ENCODE results near the gene MCRIP2. TPM values are rescaled to one million over a fixed set of nuclear protein-coding genes. Genes with fewer than 3 reads are reported as not detected.

MCRIP2 gene
- total RNA-seq, 2 donors from 2014 or later = 110 to 121 TPM

GRCh38 chr16:629833-630248, 11.8 kb upstream of the MCRIP2 start:
- H3K27me3 ChIP-seq = no peaks in the 10 kb centered on the region
- H3K4me3 ChIP-seq = no peak overlapping the region
- no peaks in the 10 kb centered on the region for H3K9me3 ChIP-seq
- no peak overlapping the region for H3K27ac ChIP-seq
- peaks cover 0 to 36% of the 10 kb centered on the region in 2 donors for H3K4me1 ChIP-seq
- no peak for TF ChIP-seq CTCF (IDR thresholded peaks at IDR 0.05)
- no peak for DNase-seq (ENCODE audit: low spot score)
- H3K36me3 ChIP-seq = peaks cover 11% of the 10 kb centered on the region

GRCh38 chr16:630249-630814, 11.3 kb upstream of the MCRIP2 start:
- no peak for DNase-seq (ENCODE audit: low spot score)
- Histone ChIP-seq H3K4me1 (peaks cover 0 to 41% of the 10 kb centered on the region in 2 donors), H3K36me3 (peaks cover 11% of the 10 kb centered on the region), H3K9me3 (no peaks in the 10 kb centered on the region), H3K27me3 (no peaks in the 10 kb centered on the region), H3K4me3 (no peak overlapping the region), H3K27ac (no peak overlapping the region)
- TF ChIP-seq CTCF (IDR thresholded peaks at IDR 0.05) = no peak

- no peaks in the 10 kb centered on the region for H3K9me3 ChIP-seq
- no peak within 1 kb of the TSS for H3K27ac ChIP-seq
- no peak for TF ChIP-seq CTCF (IDR thresholded peaks at IDR 0.05)
- peaks cover 11% of the 10 kb centered on the region for H3K36me3 ChIP-seq
- H3K4me3 ChIP-seq = no peak within 1 kb of the TSS
- no peak for DNase-seq (ENCODE audit: low spot score)
- no peaks in the 10 kb centered on the region for H3K27me3 ChIP-seq
- H3K4me1 ChIP-seq = peaks cover 0 to 47% of the 10 kb centered on the region in 2 donors
Measured at GRCh38 chr16:630815-631405, 10.7 kb upstream of the MCRIP2 start, which contains the start of gene WFIKKN1. Gene WFIKKN1, plus strand, starts transcription at chr16:630985. Its CDS starts 269 bp downstream, at chr16:631254.

- H3K27ac ChIP-seq = no peak overlapping the region
- peaks cover 11% of the 10 kb centered on the region for H3K36me3 ChIP-seq
- no peak overlapping the region for H3K4me3 ChIP-seq
- no peak for DNase-seq (ENCODE audit: low spot score)
- peaks cover 0 to 46% of the 10 kb centered on the region in 2 donors for H3K4me1 ChIP-seq
- no peaks in the 10 kb centered on the region for H3K9me3 ChIP-seq
- no peak for TF ChIP-seq CTCF (IDR thresholded peaks at IDR 0.05)
- no peaks in the 10 kb centered on the region for H3K27me3 ChIP-seq
Measured at GRCh38 chr16:631808-632358, 9.7 kb upstream of the MCRIP2 start.

- Histone ChIP-seq H3K4me3 (no peak overlapping the region), H3K27me3 (no peaks in the 10 kb centered on the region), H3K4me1 (peaks cover 0 to 45% of the 10 kb centered on the region in 2 donors), H3K9me3 (no peaks in the 10 kb centered on the region), H3K27ac (no peak overlapping the region), H3K36me3 (peaks cover 11% of the 10 kb centered on the region)
- DNase-seq (ENCODE audit: low spot score) = no peak
- no peak for TF ChIP-seq CTCF (IDR thresholded peaks at IDR 0.05)
Measured at GRCh38 chr16:632486-633335, 8.9 kb upstream of the MCRIP2 start.

All from right atrium auricular region (tissue), 2 donors.